ENCODE results near the gene XPR1.

- TF ChIP-seq, protein P1, sequence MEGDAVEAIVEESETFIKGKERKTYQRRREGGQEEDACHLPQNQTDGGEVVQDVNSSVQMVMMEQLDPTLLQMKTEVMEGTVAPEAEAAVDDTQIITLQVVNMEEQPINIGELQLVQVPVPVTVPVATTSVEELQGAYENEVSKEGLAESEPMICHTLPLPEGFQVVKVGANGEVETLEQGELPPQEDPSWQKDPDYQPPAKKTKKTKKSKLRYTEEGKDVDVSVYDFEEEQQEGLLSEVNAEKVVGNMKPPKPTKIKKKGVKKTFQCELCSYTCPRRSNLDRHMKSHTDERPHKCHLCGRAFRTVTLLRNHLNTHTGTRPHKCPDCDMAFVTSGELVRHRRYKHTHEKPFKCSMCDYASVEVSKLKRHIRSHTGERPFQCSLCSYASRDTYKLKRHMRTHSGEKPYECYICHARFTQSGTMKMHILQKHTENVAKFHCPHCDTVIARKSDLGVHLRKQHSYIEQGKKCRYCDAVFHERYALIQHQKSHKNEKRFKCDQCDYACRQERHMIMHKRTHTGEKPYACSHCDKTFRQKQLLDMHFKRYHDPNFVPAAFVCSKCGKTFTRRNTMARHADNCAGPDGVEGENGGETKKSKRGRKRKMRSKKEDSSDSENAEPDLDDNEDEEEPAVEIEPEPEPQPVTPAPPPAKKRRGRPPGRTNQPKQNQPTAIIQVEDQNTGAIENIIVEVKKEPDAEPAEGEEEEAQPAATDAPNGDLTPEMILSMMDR (IDR thresholded peaks at IDR 0.05) = no peak
- TF ChIP-seq REST (IDR thresholded peaks at IDR 0.05; ENCODE audit: insufficient read depth in 1 of 2, low read depth in 2 of 2, low read length in 1 of 2) (no peak), POLR2AphosphoS5 (IDR thresholded peaks at IDR 0.05; ENCODE audit: low read depth, low read length) (no peak), TCF7L2 (IDR thresholded peaks at IDR 0.05; ENCODE audit: low read depth, low read length) (no peak)
Measured at GRCh38 chr1:180815188-180815587, 183.4 kb downstream of the XPR1 start.
